HT1080 (cell line): ENCODE measurements around the gene CDC42BPB. TPM values are rescaled to one million over a fixed set of nuclear protein-coding genes. Genes with fewer than 3 reads are reported as not detected.
A peak's percentile ranks its signal among the peaks of the same experiment; 100 is the strongest.
"Not testable (repeated sequence)": the region's sequence is repeated elsewhere in the genome, so short reads cannot be mapped to it uniquely, and the experiment has no call there.

Source experiments
- DNase-seq: peaks from one replicate; pipeline ENCODE4 v3.0.0-alpha.2; 2015; ENCODE audit warnings: low read depth
- total RNA-seq: library from RNA; depleted of rRNA; stranded (reverse); fragments of >200 nt; shearing (Covaris generic); gene quantifications from 2 replicates; pipeline ENCODE4 v1.2.3, GENCODE V29; 2014

Gene CDC42BPB
- total RNA-seq, 1 experiment from 2014 or later: 54.3 TPM

DNA sequence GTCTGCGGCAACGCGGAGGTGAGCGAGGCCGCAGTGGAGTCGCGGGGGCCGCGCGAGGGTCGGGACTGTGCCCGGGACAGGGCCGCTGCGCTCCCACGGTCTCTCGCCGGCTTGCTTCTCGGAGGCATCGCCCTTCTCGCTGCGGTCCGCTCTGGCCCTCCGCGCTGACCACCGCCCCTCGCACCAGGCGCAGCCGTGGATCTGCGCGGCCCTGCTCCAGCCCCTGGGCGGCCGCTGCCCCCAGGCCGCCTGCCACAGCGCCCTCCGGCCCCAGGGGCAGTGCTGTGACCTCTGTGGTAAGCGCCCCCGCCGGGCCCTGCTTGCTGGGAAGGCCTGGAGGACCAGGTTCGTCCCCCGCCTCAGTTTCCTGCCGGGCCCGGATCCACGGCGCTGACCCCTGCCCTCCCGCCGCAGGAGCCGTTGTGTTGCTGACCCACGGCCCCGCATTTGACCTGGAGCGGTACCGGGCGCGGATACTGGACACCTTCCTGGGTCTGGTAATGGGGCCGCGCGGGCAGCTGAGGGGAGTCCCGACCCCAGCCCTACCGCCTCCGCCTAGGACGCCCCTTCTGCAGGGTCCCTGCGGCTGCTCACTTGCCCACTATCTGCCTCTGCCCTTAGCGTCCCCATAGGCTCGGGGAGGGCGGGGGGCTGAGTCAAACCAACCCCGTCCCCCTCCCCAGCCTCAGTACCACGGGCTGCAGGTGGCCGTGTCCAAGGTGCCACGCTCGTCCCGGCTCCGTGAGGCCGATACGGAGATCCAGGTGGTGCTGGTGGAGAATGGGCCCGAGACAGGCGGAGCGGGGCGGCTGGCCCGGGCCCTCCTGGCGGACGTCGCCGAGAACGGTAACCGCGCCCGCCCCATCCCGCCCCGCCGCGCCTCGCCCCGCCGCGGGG is 127.9 kb downstream of the CDC42BPB start:
- no peak for DNase-seq

DNA sequence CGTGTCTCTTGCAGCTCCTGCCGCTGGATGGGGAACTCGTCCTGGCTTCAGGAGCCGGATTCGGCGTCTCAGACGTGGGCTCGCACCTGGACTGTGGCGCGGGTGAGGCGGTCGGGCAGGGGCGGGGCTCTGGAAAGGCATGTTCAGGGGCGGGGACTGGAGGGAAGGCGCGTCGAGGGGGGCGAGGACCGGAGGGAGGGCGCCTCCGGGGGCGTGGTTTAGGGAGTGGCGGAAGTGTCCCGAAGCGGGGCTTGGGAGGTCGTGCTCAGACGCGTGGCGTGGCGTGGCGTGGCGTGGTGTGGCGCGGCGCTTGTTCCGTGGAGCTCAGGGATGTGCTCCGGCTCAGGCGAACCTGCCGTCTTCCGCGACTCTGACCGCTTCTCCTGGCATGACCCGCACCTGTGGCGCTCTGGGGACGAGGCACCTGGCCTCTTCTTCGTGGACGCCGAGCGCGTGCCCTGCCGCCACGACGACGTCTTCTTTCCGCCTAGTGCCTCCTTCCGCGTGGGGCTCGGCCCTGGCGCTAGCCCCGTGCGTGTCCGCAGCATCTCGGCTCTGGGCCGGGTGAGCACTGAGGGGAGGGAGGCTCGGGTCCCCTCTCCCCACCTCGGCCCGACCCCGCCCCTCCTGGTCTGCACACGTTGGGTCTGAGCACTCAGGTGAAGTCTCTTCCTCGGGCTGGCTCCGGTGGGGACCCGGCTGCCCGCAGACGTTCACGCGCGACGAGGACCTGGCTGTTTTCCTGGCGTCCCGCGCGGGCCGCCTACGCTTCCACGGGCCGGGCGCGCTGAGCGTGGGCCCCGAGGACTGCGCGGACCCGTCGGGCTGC is 128.7 kb downstream of the CDC42BPB start:
- no peak for DNase-seq

DNA sequence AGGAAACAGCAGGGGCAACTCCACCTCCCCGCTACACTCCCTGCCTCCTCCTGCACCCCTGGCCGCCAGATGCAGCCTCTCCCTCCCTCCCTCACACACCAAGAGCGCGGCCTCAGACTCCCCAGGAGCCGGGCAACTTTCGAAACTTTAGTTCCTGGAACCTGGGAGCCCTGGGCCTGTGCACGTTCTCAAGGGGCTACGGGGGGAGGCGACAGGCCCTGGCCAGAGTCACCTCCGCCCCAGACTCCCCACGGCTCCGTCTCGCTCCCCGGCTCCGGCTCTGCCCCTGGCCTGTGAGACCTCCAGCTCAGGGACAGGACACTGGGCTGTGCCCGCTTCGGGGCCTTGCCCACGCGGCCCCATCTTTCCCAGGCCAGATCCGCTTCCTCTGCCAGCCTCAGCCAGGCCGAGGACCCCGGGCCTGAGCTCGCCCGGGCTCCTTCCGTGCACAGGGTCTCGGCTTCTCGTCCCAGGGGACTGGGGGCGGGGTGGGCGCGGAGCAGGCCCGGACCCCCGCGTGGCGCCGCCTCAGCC is 129.4 kb downstream of the CDC42BPB start:
- no peak for DNase-seq

DNA sequence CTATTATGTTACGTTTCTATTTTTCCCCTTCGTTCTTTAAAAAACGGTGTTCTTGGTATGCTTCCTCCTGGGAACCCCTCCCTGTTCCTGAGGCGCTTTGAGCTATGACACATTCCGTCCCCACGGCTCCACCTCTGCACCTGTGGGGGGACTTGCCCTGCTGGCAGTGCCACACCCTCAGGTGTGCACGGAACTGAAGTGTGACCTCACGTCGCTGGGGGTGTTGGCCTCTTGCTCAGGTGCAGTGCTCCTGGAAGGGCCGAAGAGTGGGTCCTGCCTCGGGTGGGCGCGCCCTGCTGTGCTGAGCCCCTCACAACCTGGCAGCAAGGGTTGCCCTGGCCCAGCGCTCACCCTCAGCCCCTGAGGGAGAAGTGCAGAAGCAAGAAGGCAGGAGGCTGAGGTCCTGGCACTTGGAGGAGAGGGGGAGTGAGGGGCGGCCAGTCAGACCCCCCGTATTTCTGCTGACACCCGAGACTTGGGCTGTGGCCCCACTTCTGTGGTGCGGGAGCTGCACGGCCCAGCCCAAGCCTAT is 129.9 kb downstream of the CDC42BPB start:
- no peak for DNase-seq

DNA sequence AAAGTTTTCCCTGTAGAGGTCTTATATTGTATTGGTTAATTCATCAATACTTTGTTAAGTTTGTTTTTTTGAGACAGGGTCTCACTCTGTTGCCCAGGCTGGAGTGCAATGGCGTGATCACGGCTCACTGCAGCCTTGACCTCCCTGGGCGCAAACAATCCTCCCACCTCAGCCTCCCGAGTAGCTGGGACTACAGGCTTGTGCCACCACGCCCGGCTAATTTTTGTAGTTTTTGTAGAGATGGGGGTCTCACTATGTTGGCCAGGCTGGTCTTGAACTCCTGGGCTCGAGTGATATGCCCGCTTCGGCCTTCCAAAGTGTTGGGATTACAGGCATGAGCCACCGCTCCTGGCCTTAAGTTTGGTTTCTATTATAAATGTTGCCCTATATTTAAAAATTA is 130.5 kb downstream of the CDC42BPB start:
- DNase-seq: not testable (repeated sequence)

DNA sequence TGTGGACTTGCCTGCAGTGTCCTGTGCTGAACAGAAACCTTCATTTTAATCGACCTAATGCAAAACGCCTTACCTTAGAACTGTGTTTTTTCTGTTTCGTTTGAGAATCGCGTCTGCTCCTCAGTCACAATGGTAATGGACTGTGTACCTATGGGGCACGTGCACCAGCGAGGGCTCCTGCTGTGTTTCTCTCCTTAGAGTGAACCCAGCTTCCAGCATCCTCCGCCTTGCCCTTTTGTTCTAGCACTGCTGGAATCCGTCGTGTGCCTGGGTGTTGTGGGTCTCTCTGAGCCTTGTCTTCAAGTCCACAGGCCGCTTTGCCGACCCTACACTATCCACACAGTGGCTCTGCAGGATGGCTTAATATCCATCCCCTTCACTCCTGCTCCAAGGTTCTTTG is 131.2 kb downstream of the CDC42BPB start:
- DNase-seq: no peak

DNA sequence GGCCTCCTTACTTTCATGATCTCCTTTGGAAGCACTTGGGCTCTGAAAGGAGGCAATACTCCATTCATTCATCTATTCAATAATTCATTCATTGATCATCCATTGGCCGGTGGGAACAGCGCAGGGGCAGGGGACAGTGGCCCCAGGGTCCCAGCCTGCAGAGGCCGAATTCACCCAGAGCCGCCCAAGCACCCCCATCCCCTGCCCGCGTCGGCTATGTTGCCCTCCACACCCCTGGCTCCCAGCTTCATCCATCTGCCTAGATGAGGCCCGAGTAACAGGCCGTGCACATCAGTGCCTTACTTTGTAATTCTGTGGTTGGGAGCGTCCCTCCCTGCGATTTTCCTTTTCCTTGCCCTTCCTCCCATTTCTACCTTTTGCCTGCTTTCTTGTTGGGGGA is 131.7 kb downstream of the CDC42BPB start:
- no peak for DNase-seq

DNA sequence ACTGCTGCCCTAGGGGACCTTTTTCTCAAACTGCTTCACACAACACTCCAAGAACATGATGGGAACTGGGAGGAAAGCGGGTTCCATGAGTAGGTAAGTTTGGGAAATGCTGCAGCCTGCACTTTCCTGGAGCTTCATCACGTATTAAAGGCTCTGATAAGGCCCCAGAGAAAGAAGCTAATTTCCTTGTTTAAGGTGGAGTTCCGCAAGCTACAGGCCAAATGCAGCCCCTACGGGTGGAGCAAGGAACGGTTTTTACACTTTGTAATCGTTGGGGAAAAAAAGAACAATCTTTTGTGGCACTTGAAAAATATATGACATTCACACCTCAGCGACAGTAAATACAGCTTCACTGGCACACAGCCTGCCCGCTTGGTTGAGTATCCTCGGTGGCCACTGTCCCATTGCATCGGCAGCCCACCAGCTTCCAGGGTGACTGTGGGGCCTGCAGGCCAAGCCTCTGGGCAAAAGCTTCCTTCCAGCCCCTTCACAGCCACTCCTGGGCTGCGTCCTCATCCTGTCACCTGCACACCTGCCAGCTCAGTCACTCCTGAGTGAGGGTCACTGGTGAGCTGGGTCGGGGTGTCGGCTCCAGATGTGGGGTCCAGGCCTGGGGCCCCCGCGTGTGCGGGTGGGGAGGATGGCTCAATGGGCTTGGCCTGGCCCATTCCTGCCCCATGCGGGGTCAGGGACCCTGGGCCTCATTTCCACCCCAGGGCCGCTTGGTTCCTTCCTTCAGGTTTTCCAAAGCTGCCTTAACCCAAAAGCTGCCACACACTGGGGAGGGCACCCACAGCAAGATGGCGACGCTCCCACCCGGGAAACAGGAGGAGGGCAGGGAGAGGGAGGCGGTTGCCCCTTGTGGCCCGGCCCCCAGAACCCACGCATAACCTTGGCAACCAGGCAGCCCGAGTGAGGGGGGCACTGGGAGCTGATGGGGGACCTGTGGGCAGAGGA is 132.4 kb downstream of the CDC42BPB start:
- no peak for DNase-seq

DNA sequence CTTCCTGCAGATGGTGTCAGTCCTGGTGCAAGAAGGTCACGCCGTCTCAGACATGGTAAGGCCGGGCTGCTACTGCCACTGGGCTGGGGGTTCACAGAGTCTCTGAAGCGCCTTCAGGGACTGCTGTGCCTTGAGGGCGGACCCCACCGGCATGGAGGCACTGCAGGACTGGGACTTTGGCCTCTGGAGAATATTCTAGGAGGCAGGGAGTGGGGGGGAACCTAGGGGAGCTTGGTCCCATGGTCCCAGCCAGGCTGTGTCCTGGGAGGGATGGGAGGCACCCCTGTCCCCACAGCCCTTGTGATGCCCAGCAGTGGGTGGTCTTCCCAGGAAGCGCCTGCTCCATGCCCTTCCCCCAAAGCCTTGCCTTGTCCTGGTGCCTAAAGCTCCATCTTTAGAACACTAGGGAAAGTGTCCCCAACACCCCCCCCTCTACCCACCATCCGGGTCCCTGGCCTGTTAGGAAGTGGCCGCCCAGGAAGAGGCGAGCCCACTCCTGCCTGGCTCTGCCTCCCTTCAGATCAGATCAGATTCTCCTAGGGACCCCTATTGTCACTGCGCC is 133.3 kb downstream of the CDC42BPB start:
- no peak for DNase-seq

DNA sequence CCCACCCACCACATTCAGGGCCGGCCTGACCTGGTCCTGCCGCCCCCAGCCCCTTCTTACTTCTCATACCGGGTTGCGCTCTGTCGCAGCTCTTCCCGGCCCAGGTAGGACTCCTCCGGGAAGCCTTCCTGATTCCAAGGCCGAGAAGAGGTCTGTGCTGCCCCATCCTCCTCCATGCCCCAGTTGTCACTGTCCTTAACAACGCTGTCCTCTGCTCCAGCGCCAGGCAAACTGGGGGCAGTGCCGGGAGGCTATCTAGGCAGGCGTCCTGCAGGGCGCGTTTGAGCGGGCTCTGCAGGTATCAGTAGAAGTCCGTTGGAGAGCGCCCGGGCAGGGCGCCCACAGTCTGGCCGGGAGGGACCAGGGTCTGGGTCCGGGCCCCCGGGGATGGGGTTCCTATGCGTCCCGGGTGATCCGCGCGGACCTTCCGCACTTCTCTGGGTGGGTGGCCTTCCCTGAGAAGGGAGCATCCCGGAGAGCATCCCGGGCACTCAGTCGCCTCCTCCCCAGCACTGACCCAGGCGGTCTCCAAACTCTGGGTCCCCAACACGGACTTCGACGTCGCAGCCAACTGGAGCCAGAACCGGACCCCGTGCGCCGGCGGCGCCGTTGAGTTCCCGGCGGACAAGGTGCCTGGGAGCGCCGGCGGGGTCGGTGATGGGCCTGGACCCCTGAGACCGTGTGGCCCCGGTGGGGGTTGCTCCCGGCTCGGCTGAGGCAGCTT is 134.0 kb downstream of the CDC42BPB start:
- DNase-seq: no peak

DNA sequence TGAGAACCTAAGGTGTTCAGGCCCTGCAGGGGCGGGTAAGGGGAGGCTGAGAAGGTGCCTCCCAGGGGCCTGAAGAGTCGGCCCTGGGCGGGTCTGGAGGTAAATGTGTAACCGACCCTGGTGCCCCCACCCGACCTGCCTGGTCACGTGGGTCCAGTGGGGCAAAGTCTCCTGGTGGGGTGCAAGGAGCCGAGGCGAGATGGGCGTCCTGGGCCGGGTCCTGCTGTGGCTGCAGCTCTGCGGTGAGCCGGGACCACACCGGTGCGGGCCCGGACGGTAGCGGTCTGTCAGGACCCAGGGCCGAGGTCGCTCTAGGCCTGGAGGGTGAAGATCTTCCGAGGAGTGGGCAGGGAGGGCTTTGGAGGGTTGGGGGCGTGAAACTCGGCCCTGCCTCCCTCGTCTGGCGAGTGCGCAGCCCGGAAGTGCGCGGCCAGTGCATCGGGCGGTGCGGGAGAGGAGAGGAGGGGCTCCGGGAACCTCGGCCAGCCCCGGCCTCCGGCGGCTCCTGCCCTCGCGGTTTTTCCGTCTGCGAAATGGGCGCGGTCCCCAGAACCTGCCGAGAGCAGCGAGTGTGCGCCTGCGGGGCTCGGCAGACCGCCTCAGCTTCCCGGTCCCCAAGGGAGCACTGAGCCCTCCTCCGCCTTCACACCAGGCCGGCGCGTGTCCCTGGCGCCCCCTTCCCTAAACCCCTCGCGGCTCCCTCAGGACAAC is 134.7 kb downstream of the CDC42BPB start, which contains the start of gene AMN:
AMN (plus strand) TSS at position 174 of the 711 bp plus-strand sequence; CDS start at position 200, 26 bp downstream.
- no peak for DNase-seq

DNA sequence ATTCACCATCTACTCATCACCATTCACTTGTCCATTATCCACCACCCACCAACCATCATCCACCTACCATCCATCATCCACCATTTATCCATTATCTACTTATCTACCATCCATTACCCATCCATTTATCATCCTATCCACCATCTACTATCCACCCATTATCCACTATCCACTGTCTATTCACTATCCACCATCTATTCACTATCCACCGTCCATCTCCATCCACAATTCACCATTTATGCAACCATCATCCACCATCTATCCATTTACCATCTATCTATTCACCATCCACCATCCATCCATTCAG is 136.4 kb downstream of the CDC42BPB start:
- no peak for DNase-seq

DNA sequence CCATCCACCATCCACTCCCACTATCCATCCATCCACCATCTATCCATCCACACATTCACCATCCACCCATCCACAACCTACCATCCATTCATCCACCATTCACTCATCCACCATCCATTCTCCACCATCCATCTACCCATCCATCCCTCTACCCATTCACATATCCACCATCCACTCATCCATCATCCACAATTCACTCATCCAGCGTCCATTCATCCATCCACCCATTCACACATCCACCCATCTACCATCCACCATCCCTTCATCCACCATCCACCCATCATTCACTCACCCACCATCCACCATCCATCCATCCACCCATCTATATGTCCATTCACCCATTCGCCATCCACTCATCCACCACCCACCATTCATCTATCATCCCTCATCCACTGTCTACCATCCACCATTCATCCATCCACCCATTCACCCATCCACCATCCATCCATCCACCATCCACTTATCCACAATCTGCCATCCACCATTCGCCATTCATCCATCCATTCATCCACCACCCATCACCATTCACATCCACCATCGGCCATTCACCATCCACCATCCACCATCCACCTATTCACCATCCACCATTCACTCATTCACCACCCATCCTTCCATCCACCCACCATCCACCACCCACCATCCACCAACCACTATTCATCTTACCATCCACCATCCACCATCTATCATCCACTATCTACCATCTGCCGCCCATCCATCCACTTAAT is 136.9 kb downstream of the CDC42BPB start:
- no peak for DNase-seq

DNA sequence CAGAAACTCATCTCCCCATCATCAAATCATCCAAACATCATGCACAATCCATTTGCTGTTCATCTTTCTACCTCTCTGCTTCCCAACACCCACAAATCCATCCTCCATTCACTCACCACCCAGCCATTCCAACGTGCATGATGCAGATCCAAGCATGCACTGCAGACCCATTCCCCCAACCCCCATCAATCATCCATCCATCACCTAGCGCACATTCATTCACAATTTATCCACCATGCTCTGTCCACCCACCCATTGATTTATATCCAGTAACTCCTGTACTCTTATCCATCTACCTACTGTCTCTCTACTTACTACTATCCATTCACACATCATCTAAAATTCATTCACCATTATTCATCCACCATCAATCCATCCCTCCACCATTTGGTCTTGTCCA is 138.9 kb downstream of the CDC42BPB start:
- no peak for DNase-seq

DNA sequence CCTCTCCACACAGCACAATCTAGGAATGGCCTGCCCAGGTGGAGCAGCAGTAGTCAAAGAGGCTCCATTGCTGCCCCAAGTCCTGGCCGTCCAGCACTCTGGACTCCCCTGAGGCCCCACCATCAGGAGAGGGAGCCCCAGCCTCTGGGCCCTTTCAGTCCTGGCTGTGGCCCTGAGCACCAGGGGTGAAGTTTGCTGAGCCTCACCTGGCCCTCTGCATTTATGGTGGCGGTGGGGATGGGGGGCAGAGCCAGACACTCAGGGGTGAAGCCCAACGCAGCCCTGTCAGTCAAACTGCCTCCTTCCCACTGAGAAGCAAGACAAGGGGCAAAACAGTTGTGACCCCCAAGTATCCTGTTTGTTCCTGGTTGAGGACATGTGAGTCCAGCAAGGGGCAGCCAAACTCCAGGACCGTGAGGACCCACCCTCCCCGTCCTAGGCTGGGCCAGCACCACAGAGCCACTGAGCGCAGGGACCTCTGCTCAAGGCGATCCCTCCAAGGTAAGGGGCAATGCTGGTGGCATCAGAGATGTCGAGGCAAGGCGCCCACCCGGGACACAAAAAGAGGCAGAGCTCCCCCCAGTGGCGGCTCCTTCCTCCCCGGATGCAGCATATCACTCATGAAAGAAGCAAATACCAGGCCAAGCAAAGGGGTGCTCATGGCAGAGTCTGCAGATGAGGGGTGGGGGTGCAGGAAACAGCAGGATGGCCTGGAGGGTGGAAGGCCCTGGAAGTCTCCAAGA is 139.7 kb downstream of the CDC42BPB start:
- peak; percentile 33 for DNase-seq

DNA sequence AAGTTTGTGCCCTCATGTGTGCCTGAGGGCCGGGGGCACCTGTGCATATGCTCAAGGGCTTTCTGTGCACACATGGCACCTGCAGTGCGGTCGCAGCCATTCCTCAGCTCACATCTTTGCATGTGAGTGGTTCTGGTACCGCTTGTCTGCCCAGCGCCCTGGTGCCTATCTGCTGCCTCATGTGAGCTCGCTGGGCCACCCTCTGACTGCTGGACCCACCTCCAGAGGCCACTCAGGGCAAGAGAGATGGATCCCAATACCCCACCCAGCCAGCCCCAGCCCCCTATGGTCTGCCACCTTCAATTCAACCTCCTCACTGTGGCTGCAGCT is 140.3 kb downstream of the CDC42BPB start:
- DNase-seq: no peak

DNA sequence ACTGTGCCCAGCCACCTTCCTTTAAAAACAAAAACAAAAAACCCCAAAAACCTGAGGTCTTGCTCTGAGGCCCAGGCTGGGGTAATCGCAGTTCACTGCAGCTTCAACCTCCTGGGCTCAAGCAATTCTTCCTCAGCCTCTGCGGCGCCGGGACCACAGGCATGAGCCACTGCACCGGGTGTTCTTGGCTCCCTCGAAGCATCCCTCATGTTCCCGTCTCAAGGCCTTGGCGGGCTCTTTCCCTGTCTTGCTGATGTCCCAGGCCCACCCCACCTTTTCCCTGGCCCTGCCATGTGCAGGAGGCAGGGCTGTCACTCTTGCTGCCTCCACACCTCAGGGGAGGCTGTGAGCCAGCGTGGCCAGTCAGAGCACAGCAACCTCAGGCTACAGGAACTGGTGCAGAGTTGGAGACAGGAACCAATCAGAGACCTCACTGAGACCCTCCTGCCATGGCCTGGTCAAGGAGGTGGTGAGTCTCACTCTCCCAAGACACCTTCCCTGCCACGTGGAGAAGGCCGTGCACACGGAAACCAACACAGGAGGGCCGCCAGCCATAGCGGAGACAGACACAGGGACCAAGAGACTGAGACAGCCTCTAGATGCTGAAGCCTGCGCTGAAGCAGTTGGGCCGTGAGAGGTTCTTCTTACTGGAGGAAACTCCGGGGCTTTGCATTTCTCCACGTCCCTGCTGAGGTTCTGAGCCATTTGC is 140.8 kb downstream of the CDC42BPB start:
- no peak for DNase-seq
